ENCODE measurements around the gene STPG1. TPM values are rescaled to one million over a fixed set of nuclear protein-coding genes. Genes with fewer than 3 reads are reported as not detected.

STPG1 gene
- polyA plus RNA-seq, 1 donor from 2014 or later, result 0.89 TPM

DNA sequence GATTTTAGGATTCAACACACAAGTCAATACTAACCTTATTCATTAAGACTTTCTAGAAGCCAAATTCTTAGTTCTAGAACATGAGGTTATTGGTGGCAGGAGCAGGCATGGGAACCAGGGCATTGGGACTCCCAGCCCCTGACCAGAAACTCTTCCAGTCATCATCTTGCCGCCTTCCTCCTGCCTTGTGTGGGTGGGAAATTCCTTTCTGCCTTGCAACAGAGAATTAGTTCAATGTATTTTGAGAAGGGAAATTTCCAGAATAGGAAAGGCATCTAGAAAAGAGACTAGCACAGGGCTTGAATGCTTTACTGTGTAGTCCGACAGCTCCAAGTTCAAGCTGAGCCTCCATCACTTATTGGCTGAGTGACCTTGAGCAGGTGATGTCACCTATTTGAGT is 85.7 kb downstream of the STPG1 start:
- Histone ChIP-seq H3K4me2 (ENCODE audit: low read length) (no peak overlapping the region), H2AFZ (ENCODE audit: low read depth, low read length) (no peak overlapping the region), H3K79me2 (replicated peaks; ENCODE audit: insufficient read depth, low read length) (no peaks in the 10 kb centered on the region), H3K27ac (ENCODE audit: low read length) (no peak overlapping the region), H3F3A (ENCODE audit: insufficient read depth, low read length, poor library complexity, severe bottlenecking) (no peaks in the 10 kb centered on the region), H3K9me3 (ENCODE audit: low read length) (no peaks in the 10 kb centered on the region), H3K4me3 (ENCODE audit: low read length) (no peak overlapping the region), H3K9ac (ENCODE audit: low read length) (no peak overlapping the region), H3K9me2 (ENCODE audit: insufficient read depth, low read length) (no peaks in the 10 kb centered on the region), H4K20me1 (ENCODE audit: insufficient read depth) (no peaks in the 10 kb centered on the region), H3K36me3 (ENCODE audit: insufficient read depth, low read length) (no peaks in the 10 kb centered on the region), H3K27me3 (ENCODE audit: insufficient read depth, low read depth, low read length) (peaks cover 13% of the 10 kb centered on the region)
- TF ChIP-seq EZH2 (IDR thresholded peaks at IDR 0.05; ENCODE audit: borderline replicate concordance, insufficient read depth, low read length, poor library complexity, severe bottlenecking), result no peak
- TF ChIP-seq, protein P1, sequence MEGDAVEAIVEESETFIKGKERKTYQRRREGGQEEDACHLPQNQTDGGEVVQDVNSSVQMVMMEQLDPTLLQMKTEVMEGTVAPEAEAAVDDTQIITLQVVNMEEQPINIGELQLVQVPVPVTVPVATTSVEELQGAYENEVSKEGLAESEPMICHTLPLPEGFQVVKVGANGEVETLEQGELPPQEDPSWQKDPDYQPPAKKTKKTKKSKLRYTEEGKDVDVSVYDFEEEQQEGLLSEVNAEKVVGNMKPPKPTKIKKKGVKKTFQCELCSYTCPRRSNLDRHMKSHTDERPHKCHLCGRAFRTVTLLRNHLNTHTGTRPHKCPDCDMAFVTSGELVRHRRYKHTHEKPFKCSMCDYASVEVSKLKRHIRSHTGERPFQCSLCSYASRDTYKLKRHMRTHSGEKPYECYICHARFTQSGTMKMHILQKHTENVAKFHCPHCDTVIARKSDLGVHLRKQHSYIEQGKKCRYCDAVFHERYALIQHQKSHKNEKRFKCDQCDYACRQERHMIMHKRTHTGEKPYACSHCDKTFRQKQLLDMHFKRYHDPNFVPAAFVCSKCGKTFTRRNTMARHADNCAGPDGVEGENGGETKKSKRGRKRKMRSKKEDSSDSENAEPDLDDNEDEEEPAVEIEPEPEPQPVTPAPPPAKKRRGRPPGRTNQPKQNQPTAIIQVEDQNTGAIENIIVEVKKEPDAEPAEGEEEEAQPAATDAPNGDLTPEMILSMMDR (IDR thresholded peaks at IDR 0.05; ENCODE audit: poor library complexity, severe bottlenecking), result no peak
- TF ChIP-seq POLR2AphosphoS5 (IDR thresholded peaks at IDR 0.05), result no peak
- TF ChIP-seq EP300 (conservative IDR thresholded peaks at IDR 0.05; ENCODE audit: poor library complexity, severe bottlenecking), result no peak
- TF ChIP-seq, protein P2, sequence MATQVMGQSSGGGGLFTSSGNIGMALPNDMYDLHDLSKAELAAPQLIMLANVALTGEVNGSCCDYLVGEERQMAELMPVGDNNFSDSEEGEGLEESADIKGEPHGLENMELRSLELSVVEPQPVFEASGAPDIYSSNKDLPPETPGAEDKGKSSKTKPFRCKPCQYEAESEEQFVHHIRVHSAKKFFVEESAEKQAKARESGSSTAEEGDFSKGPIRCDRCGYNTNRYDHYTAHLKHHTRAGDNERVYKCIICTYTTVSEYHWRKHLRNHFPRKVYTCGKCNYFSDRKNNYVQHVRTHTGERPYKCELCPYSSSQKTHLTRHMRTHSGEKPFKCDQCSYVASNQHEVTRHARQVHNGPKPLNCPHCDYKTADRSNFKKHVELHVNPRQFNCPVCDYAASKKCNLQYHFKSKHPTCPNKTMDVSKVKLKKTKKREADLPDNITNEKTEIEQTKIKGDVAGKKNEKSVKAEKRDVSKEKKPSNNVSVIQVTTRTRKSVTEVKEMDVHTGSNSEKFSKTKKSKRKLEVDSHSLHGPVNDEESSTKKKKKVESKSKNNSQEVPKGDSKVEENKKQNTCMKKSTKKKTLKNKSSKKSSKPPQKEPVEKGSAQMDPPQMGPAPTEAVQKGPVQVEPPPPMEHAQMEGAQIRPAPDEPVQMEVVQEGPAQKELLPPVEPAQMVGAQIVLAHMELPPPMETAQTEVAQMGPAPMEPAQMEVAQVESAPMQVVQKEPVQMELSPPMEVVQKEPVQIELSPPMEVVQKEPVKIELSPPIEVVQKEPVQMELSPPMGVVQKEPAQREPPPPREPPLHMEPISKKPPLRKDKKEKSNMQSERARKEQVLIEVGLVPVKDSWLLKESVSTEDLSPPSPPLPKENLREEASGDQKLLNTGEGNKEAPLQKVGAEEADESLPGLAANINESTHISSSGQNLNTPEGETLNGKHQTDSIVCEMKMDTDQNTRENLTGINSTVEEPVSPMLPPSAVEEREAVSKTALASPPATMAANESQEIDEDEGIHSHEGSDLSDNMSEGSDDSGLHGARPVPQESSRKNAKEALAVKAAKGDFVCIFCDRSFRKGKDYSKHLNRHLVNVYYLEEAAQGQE (IDR thresholded peaks at IDR 0.05; ENCODE audit: borderline replicate concordance), result no peak
- no peak for TF ChIP-seq SMC3 (conservative IDR thresholded peaks at IDR 0.05; ENCODE audit: poor library complexity)

DNA sequence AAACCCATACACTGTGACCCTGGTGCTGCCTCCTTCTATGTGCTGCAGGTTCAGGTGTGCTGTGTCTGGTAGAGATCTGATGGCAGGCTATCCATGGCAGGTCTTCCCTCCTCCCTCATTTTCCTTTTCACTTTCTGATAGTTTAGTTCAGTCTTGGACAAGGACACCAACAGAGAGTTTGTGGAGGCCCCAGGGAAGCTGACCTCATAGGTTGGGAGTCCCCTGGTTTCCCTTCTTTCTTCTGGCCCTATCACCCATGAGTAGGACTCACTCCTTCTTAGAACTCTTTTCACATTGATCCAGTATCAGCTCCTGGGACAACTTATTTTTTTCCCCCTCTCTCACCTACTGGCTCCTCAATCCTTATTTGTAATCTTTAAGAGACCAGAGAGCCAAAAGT is 86.1 kb downstream of the STPG1 start:
- H4K20me1 ChIP-seq (ENCODE audit: insufficient read depth), result no peaks in the 10 kb centered on the region
- no peaks in the 10 kb centered on the region for H3K36me3 ChIP-seq (ENCODE audit: insufficient read depth, low read length)
- H3K4me2 ChIP-seq (ENCODE audit: low read length), result no peak overlapping the region
- no peaks in the 10 kb centered on the region for H3F3A ChIP-seq (ENCODE audit: insufficient read depth, low read length, poor library complexity, severe bottlenecking)
- no peak overlapping the region for H3K4me3 ChIP-seq (ENCODE audit: low read length)
- no peaks in the 10 kb centered on the region for H3K9me2 ChIP-seq (ENCODE audit: insufficient read depth, low read length)
- H2AFZ ChIP-seq (ENCODE audit: low read depth, low read length), result no peak overlapping the region
- H3K27me3 ChIP-seq (ENCODE audit: insufficient read depth, low read depth, low read length), result peaks cover 17% of the 10 kb centered on the region
- H3K9ac ChIP-seq (ENCODE audit: low read length), result no peak overlapping the region
- no peak overlapping the region for H3K27ac ChIP-seq (ENCODE audit: low read length)
- no peaks in the 10 kb centered on the region for H3K9me3 ChIP-seq (ENCODE audit: low read length)
- no peaks in the 10 kb centered on the region for H3K79me2 ChIP-seq (replicated peaks; ENCODE audit: insufficient read depth, low read length)
- TF ChIP-seq MXI1 (conservative IDR thresholded peaks at IDR 0.05; ENCODE audit: poor library complexity, severe bottlenecking) (no peak), TAF1 (IDR thresholded peaks at IDR 0.05; ENCODE audit: low read depth) (no peak), EZH2 (IDR thresholded peaks at IDR 0.05; ENCODE audit: borderline replicate concordance, insufficient read depth, low read length, poor library complexity, severe bottlenecking) (no peak), EP300 (conservative IDR thresholded peaks at IDR 0.05; ENCODE audit: poor library complexity, severe bottlenecking) (no peak)
- TF ChIP-seq, protein P2 (IDR thresholded peaks at IDR 0.05; ENCODE audit: borderline replicate concordance), result no peak

Measured in neural cell (in vitro differentiated cells).